Erythroblast (primary cell): Measurements from ENCODE around the gene DRC7.

ENCODE experiments used
- GATA1 ChIP-seq: IDR thresholded peaks from 2 replicates; pipeline ENCODE4 v1.6.1; 2011; ENCODE audit warnings: low read depth, mild to moderate bottlenecking, control low read depth, low read length, moderate library complexity
- POLR2A ChIP-seq: IDR thresholded peaks from 2 replicates; pipeline ENCODE4 v1.6.1; 2011; ENCODE audit warnings: mild to moderate bottlenecking, low read length

GRCh38 chr16:57697896-57698537 lies 3.4 kb downstream of the DRC7 start:
- no peak for TF ChIP-seq POLR2A
- TF ChIP-seq GATA1 = no peak
